ENCODE measurements around the gene KLHL26.

Gene KLHL26

DNA sequence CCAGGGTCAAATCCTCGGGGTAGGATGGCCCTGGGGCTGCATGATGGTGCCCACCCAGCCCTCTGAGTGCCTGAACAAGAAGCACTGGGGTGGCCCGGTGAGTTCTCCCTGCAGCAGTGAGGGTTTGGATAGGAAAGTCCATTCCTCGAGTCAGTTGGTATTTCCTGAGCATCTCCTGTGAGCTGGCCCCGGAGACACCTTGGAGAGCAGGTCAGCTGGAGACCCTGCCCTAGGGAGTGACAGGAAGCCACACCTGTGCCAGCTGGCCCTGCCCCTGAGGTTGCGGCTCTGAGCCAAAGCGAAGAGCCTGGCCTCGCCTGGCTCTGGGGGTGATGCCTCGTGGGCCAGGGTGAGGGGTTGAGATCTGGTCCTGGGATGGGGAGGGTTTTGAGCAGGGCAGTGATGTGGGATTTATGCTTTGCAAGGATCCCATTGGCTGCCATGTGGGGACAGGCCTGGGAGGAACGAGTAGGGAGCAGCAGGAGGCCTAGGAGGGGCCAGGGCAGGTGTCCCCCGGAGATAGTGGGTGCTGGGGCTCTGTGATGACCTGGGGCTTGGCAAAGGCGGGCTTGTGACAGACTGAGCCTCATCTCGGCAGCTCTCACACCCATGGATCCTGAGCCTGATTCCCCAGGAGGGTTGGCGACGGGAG is 62.7 kb downstream of the KLHL26 start:
- intact Hi-C loops (cut with DNase I) = no loop called here
- DNase-seq = no peak

DNA sequence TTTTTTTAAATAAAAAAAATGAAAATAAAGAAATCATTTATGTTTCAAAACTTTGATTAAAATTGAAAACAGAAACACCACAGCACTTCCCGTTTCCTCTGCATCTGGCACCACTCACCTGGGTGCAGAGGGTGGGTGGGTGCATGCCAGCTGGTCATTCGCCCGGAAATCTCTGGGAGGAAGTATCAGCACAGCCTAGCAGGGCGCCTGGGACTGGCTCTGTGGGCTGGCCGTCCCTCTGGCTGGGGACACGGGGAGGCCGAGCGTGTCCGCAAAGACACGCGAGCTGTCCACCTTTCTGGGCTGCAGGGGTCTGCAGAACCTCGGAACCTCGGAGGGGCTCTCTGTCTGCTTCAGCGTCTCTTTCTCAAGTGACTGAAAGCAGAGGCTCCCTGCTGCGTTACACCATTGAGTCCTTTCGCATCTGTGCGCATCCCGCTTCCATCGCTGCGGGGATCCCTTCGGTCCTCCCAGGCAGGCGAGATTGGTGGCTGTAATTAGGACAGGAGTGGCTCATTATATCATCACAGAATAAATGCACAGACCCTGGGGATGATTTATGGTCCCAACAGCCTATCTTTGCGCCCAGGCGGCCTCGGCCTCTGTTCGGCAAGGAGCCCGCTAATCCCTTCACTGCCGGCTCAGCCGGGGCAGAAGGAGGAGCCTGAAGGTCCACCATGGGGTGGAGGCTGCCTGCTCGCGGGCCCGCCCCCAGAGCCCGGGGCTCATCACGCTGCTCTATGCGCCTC is 63.8 kb downstream of the KLHL26 start:
- DNase-seq = peak; percentile 35 to 81 (median 57)
- intact Hi-C loops (cut with DNase I) = no loop called here

DNA sequence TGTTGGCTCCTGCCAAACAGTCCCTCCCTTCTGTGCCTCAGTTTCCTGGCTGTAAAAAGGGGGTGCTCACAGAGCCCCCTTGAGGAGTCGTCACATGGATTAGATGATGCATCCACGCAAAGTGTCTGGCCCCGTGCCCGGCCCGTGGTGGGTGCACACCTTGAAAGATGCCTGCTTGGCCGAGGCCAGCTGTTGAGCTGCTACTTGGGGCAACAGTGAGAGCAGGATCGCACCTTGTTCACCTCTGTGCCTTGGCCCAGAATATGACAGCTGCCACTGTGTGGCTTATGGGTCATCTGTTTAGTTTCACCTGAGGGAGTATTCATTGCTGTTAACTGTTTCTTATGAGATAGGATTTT is 64.4 kb downstream of the KLHL26 start:
- intact Hi-C loops (cut with DNase I) = no loop called here

DNA sequence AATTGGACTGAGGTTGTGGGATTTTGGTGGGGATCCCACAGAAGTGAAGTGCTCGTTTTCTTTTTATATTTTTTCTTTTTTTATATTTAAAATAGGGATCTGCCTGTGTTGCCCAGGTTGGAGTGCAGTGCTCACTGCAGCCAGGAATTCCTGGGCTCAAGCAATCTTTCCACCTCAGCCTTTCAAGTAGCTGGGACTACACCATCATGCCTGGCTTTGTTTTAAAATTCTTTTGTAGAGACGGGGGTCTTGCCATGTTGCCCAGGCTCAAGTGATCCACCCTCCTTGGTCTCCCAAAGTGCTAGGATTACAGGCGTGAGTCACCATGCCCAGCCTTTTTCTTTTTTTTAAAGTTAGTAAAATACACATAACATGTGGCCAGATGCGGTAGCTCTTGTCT is 67.2 kb downstream of the KLHL26 start:
- intact Hi-C loops (cut with DNase I) = no loop called here
- no peak for DNase-seq

More for the DNA sequence above, 64.4 kb downstream of the KLHL26 start:
- DNase-seq = no peak

DNA sequence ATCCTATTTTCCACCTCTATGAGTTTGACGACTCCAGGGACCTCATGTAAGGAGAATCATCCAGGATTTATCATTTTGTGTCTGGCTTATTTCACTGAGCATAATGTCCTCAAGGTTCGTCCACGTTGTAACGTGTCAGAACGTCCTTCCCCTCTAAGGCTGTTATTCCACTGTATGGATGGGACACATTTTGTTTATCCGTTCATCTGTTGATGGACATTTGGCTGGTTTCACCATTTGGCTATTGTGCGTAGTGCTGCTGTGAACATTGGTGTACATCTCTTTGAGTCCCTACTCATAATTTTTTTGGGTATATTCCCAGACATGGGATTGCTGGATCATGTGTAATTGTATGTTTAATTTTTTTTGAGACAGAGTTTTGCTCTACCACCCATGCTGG is 68.1 kb downstream of the KLHL26 start:
- DNase-seq = no peak
- intact Hi-C loops (cut with DNase I) = no loop called here

DNA sequence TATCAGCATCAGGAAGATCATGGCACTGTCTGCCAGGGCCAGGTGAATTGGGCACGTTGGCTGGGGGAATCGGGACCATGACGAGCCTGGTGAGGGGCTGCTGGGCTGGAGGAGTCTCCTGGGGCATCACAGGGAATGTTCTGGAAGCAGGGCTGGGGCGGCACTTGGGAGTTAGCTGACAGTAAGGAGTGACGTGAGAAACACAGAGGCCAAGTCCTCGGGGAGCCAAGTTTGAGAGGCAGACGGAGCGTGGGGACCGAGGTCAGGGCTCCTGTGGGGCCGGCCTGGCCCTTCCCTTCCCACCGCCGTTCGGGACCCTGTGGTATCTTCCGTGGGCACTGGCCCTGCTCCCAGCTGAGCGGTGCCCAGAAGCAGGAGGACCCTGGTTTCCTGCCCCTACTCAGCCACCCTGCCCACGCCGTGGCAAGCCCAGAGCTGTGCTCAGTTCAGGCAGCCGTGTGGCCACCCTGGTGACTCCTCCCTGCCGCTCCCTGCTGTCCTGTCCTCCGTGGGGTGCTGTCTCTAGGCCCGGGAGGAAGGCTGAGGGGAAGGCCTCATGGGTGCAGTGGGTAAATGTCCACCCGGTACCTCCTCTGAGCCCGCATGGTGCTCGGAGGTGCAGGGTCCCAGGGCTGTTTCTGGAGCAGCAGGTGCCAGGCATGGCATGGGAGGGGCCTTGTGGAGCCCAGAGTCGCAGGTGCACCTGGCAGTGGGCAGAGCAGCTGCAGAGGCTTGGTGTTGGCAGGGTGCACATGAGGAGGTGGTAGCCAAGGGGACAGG is 71.8 kb downstream of the KLHL26 start:
- DNase-seq = no peak
- intact Hi-C loops (cut with DNase I) = no loop called here

DNA sequence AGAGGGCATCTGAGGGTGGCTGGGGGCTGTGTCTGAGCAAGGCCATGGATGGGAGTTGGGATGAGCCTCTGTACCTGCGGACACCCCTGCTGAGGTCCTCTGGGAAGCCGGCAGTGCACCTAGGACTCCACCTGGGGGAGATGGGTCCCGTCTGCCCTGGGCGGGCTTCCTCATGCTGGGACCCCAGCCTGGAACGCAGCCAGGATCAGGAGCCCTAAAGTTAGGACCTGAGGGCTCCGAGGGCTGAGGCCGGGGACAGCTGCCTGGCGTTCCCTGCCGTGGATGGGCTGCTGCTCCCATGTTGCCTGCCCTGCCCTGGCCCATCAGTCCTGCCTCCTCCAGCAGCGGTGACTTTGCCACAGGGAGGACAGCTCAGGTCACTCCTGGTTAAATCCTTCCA is 72.7 kb downstream of the KLHL26 start:
- DNase-seq = no peak
- intact Hi-C loops (cut with DNase I) = no loop called here

DNA sequence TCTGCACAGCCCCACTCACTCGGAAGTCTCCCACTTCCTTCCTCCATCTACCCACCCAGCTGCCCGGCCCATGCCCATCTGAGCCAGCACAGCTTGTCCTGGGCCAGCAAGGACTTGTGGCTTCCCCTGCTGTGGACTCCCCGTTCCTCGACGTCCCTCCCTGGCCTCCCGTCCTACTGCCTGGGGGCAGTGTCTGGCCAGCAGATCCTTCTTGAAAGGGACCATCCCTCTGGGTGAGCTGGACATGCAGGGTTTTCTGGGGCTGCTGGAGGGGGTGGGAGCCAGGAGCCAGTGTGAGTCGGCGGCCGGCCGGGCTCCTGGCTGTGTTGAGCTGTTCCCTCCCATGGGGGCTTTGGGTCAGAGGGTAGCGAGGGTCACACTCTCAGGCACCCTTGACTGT is 73.4 kb downstream of the KLHL26 start:
- no peak for DNase-seq
- intact Hi-C loops (cut with DNase I) = no loop called here

DNA sequence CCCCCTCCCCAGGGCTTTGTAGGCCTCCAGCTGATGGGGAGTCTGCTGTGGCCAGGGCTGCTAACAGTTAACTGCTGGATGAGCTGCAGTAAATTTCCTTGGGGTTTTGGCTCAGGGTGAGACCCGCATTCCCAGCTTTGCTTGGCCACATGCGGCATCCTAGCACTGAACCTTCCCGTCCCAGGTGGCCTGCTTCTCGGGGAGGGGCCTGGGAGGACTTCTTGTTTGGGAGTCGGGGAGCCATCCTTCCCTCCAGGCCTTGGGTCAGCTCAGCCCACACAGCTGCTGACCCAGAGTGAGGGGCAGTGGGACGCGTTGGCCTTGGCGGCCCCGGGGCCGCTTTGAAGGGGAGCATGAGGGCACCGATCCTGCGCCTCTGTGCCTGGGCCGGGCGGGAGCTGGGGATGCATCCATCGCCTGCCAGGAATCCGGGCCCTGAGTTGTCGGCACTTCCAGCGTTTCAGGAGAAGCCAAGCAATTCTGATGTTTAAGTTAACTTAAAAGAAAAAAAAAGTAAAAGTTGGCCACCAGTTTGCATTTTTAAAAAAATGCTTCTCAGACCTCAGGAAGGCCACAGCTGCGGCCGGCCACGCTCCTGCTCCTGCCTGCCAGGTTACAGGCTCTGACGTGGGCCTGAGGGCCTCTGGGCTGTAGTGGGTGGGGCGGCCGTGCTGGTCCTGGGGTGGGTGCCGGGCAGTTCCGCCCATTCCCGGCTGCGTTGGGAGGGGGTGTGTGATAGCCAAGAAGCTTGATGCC is 74.3 kb downstream of the KLHL26 start:
- intact Hi-C loops (cut with DNase I) = no loop called here
- DNase-seq = no peak

GRCh38 chr19:18711893-18712292 is 75.1 kb downstream of the KLHL26 start:
- no peak for DNase-seq
- intact Hi-C loops (cut with DNase I) = no loop called here

DNA sequence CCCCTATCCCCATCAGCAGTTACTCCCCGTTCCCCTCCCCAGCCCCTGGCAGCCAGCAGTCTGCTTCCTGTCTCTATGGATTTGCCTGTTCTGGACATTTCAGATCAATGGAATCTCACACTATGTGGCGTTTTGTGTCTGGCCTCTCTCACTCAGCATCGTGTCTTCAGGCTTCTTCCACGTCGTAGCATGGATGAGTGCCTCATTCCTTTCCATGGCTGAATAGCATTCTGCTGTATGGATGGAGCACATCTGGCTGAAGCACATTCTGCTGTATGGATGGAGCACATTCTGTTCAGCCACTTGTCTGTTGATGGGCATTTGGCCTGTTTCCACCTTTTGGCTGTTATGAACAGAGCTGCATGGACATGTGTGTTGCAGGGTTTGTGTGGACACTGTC is 76.2 kb downstream of the KLHL26 start:
- intact Hi-C loops (cut with DNase I) = no loop called here
- DNase-seq = no peak

DNA sequence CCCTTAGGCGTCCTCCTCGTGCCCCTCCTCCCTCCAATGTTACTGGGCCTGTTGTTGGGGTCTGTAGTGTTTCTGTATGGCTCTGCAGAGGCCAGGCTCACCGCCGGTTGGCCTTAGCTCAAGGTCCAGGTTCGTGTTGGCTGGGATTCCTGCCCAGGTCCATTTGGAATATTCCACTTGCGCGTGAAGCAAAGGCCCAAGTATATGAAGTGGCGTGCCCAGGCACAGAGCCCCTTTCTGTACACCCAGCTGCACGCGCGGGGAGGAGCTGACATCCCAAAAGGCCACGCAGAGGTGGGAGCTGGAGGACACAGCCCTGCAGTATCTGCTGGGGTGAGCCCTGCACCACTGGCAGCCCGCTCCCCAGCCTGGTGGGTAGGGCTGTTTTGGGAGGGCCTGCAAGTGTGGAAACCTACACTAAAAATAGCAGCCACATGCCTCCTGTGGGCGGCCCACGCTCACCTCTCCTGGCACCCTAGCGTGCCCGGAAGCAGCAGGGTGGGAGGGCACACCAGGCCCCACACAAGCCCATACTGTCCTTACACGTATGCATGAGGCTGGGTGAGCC is 76.8 kb downstream of the KLHL26 start:
- intact Hi-C loops (cut with DNase I) = no loop called here
- DNase-seq = peak in 31 of 42 donors; percentile 23 to 73 (median 48)

DNA sequence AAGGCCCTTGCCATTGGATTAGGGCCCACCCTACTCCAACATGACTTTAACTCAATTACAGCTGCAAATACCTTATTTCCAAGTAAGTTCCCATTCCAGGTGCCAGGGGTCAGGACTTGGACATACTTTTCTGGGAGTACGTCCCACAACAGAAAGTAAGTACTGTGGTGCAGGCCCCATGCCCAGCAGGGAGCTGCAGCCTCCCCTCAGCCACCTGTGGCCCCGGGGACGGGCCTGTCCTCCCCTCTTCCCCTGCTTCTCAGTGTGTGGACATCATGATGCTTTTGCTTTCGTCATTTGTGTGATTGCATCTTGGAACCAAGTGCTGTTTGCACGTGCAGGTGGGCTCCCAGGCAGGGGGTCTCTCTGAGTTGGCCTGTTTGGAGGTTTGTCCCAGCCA is 78.6 kb downstream of the KLHL26 start:
- DNase-seq = no peak
- intact Hi-C loops (cut with DNase I) = no loop called here

DNA sequence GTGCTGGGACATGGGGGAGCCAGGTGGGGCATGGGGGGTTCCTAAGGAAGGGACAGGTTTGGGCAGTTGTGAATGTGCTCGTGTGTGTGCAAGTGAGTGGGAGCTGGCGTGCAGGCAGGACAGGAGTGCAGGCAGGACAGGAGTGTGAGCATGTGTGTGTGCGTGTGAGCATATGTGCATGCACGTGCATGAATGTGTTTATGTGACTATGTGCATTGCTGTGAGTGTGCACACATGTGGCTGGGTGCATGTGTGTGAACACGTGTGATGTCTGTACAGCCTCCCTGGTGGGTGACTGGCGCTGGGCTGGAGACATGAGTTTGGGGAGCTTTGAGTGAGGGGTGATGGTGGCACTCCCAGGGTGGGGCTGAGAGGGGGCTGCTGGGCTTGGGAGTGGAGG is 80.0 kb downstream of the KLHL26 start:
- intact Hi-C loops (cut with DNase I) = no loop called here
- DNase-seq = no peak

DNA sequence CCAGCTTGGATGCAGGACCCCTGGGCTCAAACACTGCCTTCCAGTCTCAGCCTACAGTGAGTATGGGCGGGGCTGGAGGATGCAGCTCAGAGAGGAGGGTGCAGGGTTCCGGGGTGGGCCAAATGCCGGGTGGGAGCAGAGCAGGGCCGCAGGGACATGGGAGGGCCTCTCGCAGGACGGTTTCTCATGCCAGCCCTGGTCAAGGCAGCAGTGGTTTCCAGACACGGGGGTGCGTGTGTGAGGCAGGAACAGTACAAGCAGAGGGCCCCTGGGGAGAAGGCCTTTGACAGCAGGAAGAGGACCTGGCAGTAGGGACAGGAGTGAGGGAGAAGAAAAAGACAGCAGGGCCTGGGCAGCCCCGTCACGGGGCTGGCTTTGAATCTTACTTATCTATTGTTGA is 80.8 kb downstream of the KLHL26 start:
- no peak for DNase-seq
- intact Hi-C loops (cut with DNase I) = no loop called here

GRCh38 chr19:18718015-18718526 is 81.2 kb downstream of the KLHL26 start:
- no peak for DNase-seq
- intact Hi-C loops (cut with DNase I) = no loop called here

DNA sequence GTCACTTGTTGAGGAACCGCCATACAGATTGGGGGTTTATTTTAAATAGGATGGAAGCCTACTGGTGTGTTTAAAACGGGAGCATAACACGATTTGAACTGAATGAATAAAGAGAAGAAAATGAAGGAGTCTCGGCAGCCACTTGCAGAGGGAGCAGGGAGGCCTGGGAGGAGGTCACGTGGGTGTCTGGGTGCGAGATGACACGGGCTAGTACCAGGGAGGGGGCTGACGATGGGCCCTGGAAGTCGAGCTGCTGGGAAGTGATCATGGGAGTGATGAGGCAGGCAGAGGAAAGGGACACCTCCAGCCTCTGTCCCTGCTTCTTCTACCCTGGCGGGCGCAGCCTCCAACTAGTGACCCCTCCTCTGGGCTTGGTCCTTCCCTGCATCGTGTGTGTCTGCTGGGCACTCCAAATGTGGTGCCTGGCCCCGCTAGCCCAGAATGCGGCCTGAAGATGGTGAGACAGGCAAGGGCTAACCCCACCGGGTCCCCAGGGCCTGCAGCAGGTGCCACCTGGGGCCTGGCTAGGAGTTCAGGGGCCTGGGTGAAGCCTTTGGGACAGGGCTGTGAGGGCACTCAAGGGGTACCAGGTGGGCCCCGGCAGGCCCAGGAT is 82.1 kb downstream of the KLHL26 start:
- intact Hi-C loops (cut with DNase I) = no loop called here
- peak in 27 of 42 donors; percentile 24 to 68 (median 45) for DNase-seq

DNA sequence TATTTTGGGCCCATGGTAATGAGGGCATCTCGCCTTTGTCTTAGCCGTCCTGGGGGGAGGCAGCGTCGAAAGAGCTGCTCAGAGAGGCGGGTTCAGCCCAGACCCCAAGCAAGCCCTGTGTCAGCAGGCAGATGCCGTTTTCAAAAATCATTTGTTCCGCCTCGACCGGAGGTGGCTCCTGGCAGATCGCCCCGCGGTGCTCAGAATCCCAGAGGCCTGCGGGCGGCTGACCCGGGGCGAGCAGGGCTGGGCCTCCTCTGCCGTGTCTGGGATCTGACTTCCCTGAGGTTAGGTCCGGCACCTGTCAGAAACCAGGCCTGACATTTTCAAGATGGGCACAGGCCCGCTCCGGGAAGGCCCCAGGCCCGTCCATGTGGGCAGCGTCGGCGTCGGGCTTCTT is 82.7 kb downstream of the KLHL26 start:
- peak in 9 of 42 donors; percentile 15 to 49 (median 29) for DNase-seq
- intact Hi-C loops (cut with DNase I) = no loop called here
